ENCODE measurements around the gene ACTN1.

Gene ACTN1

GRCh38 chr14:68888883-68889282 lies 90.2 kb downstream of the ACTN1 start:
- DNase-seq (ENCODE audit: low read depth), result no peak

GRCh38 chr14:68888025-68888850 lies 90.9 kb downstream of the ACTN1 start:
- DNase-seq (ENCODE audit: low read depth), result no peak

GRCh38 chr14:68886109-68886434 lies 93.0 kb downstream of the ACTN1 start:
- no peak for DNase-seq (ENCODE audit: low read depth)

- no peak for DNase-seq (ENCODE audit: low read depth)
Observed at GRCh38 chr14:68885226-68886108, 93.6 kb downstream of the ACTN1 start.

GRCh38 chr14:68884031-68885030 lies 94.8 kb downstream of the ACTN1 start:
- no peak for DNase-seq (ENCODE audit: low read depth)

- no peak for DNase-seq (ENCODE audit: low read depth)
Observed at GRCh38 chr14:68882235-68882634, 96.9 kb downstream of the ACTN1 start.

- DNase-seq (ENCODE audit: low read depth), result no peak
Observed at GRCh38 chr14:68881396-68881795, 97.7 kb downstream of the ACTN1 start.

GRCh38 chr14:68880581-68881105 lies 98.5 kb downstream of the ACTN1 start:
- no peak for DNase-seq (ENCODE audit: low read depth)

- no peak for DNase-seq (ENCODE audit: low read depth)
Observed at GRCh38 chr14:68879841-68880575, 99.1 kb downstream of the ACTN1 start.

- DNase-seq (ENCODE audit: low read depth), result no peak
Observed at GRCh38 chr14:68879321-68879781, 99.8 kb downstream of the ACTN1 start.

- no peak for DNase-seq (ENCODE audit: low read depth)
Observed at GRCh38 chr14:68878908-68879307, 100.2 kb downstream of the ACTN1 start.

- DNase-seq (ENCODE audit: low read depth), result no peak
Observed at GRCh38 chr14:68877993-68878575, 101.0 kb downstream of the ACTN1 start.

GRCh38 chr14:68876976-68877375 lies 102.1 kb downstream of the ACTN1 start:
- DNase-seq (ENCODE audit: low read depth), result no peak

GRCh38 chr14:68874746-68875155 lies 104.4 kb downstream of the ACTN1 start:
- DNase-seq (ENCODE audit: low read depth), result no peak

GRCh38 chr14:68873376-68873775 lies 105.7 kb downstream of the ACTN1 start:
- DNase-seq (ENCODE audit: low read depth), result no peak

- DNase-seq (ENCODE audit: low read depth), result no peak
Observed at GRCh38 chr14:68871392-68871791, 107.7 kb downstream of the ACTN1 start.

- DNase-seq (ENCODE audit: low read depth), result no peak
Observed at GRCh38 chr14:68866991-68867533, 112.0 kb downstream of the ACTN1 start.

GRCh38 chr14:68865542-68865941 lies 113.6 kb downstream of the ACTN1 start:
- DNase-seq (ENCODE audit: low read depth), result no peak

- no peak for DNase-seq (ENCODE audit: low read depth)
Observed at GRCh38 chr14:68864361-68864750, 114.7 kb downstream of the ACTN1 start.
